HG02623 (cell line): Measurements from ENCODE around the gene ASTN1.

ENCODE experiments used
- ATAC-seq: cut with Tn5 transposase; IDR thresholded peaks from one replicate; pipeline ENCODE4 v1.9.1; 2021; ENCODE audit warnings: moderate library complexity; ENCODE audit not compliant: unreplicated experiment

Gene ASTN1

DNA sequence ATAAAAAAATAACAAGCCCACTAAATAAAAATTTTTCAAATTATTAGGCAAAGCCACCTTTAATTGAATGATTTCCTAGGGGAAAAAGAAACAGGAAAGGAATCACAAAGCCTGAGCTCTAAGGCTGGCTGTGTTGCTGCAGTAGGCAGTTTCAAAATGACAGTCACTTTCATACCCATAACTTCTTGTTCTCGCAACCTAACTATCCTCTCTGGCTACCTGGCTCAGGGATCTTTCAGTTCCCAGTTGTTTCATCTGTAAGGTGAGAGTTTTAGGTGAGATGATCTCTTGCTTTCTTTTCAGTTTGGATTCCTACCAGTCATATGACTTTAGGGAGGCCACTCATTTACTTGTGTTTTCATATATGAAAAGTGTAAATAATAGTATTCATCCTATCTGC is 226.1 kb downstream of the ASTN1 start:
- no peak for ATAC-seq

GRCh38 chr1:176934370-176934769 is 230.1 kb downstream of the ASTN1 start:
- ATAC-seq, result no peak

GRCh38 chr1:176932114-176933104 is 232.1 kb downstream of the ASTN1 start:
- ATAC-seq, result no peak

- ATAC-seq, result no peak
Observed at GRCh38 chr1:176931526-176931925, 233.0 kb downstream of the ASTN1 start.

DNA sequence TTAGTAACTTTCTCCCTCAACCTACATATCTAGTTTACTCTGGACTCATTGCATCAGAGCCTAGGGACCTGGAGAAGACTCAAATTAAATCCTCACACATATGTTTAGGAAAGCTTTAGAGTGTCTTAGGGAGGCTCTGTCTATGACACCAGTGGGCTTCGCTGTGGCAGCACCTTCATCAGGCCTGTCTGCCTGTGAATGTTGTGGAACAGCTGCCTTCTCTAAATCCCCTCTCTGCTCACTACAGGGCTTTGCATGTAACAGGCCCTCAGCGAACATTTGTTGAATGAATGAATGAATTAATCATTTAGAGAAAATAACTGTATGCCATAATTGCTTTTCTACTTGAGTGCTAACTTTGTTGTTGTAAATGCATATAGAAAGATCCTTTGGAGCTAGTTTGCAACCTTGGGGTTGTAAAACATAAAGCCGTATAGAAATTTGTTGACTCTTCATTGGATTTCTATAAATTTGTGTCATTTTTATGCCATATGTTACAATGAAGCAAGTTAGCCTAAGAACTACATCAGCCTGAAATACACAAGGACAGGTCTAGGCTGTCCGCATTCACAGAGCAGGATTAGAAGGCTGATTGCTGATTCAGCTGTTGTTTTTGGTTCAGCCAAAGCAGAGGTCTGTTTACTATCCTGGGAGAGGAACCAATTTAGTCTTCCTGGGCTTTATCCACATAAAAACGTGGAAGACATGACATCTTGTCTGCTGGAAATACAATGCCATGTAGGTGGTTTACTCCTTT is 238.0 kb downstream of the ASTN1 start:
- no peak for ATAC-seq

GRCh38 chr1:176925223-176925622 is 239.3 kb downstream of the ASTN1 start:
- no peak for ATAC-seq

DNA sequence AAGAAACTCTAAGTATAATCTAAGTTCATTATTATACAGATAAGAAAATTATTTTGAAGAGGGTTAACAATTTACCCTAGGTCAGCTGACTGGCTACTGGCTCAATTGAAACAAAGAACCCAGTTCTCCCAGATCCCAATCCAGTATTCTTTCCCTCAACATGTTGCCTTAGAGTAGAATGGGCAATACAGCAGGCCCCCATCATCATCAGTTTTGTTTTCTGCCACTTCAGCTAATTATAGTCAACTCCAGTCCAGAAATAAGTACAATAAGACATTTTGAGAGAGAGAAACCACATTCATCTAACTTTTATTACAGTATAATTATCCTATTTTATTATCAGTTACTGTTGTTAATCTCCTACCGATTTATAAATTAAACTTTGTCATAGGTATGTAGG is 241.2 kb downstream of the ASTN1 start:
- no peak for ATAC-seq

DNA sequence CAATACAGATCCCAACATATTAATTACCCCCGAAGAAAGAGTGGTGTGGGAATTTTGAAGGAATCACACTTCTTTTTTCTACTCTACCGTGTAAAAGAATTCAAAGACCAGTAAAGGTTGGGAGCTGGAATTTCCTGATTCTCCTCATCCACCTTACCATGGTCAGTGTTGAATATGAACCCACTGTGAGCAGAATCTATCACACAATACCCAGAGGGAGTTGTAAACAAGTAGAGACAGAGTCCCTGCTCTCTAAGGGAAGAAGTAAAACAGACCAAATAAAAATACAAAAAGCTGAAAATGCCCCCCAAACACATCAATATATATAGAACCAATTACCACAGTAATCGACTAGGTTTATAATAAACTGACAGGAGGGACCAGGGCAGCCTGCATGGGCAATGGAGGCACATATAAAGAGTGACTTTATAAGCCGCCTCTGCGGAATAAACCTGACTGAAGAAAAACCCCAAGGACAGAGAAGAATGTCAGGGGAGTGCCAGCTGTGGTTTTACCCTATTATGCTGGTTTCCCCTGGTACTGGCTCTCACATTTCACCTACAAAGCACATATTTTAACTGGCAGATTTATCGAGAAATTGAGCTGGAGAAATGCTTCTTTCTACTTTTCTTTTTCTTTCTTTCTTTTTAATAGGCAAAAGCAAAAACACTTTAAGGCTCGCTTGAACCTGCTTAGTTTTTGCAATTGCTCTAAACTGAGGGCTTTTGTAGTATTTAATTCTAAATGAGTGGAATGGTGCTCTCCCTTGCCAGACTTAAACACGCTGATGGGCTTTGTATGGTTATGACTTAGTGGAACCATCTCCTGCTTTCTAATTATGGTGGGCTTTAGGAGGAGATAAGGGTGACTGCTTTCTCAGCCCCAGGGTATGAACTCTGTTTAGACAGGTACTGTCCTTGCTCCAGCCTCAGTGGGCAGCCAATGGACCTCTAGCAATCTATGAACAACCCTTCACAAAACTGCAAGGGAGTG is 244.8 kb downstream of the ASTN1 start:
- no peak for ATAC-seq

- no peak for ATAC-seq
Observed at GRCh38 chr1:176905648-176906047, 258.9 kb downstream of the ASTN1 start.

DNA sequence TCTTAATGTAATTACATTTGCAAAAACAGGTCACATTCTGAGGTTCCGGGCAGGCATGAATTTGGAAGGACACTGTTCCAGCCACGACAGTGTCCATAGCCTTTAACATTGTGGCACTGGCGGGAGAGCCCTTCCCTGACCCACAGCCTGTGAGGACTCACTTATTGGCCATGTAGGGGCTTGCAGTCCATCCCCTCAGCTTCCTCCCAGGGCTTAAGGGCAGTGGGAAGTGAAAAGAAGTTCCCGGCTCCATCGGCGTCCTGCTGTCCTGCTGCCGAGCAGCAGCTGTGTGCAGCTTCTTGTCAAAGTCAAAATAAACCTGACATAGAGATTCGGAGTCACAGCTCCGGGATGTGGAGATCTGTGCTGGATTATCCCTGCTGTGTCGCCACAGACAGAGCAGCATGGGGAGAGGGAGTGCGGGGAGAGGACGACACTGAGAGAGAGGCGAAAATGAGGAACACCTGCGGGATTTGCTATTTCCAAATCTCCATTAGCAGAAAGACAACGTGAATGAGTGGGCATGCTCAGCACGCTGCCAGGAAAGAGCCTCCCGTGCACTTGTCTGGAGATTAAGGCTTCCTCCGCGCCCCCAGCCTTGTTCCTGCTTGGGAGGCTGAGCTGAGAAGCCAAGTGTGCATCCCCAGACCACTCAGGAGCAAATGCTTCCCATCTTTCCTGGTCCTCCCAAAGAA is 260.3 kb downstream of the ASTN1 start:
- ATAC-seq, result no peak

- ATAC-seq, result no peak
Observed at GRCh38 chr1:176903474-176903873, 261.0 kb downstream of the ASTN1 start.

- no peak for ATAC-seq
Observed at GRCh38 chr1:176899321-176899720, 265.2 kb downstream of the ASTN1 start.

- no peak for ATAC-seq
Observed at GRCh38 chr1:176897350-176898236, 266.9 kb downstream of the ASTN1 start.

DNA sequence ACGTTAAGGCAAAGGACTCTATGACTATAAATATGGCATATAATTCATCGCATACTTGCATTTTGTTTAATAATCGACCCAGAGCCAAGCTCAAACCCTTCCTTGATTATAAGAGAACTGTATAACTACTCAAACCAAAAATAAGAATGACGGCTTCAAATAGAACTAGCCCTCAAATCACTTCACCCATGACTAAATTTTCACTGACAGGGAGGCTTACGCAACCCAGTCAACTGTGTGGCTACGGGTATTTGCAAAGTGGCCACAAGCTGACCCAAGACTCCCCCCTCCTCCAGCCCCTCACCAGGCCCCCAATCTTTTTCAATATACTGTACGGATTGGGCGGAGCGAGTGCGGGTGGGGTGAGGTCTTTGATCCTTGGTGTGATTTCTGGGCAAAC is 268.3 kb downstream of the ASTN1 start:
- ATAC-seq, result no peak

- no peak for ATAC-seq
Observed at GRCh38 chr1:176894450-176894849, 270.1 kb downstream of the ASTN1 start.

- ATAC-seq, result no peak
Observed at GRCh38 chr1:176893625-176894352, 270.7 kb downstream of the ASTN1 start.

- no peak for ATAC-seq
Observed at GRCh38 chr1:176888471-176889032, 276.0 kb downstream of the ASTN1 start.

- ATAC-seq, result no peak
Observed at GRCh38 chr1:176885751-176886150, 278.8 kb downstream of the ASTN1 start.
